Measurements from ENCODE around the gene COQ10A. TPM values are rescaled to one million over a fixed set of nuclear protein-coding genes. Genes with fewer than 3 reads are reported as not detected.

The COQ10A gene
- polyA plus RNA-seq, 3 donors = 1.7 to 13.5 (median 2.0) TPM

- Histone ChIP-seq H3K79me2 (ENCODE audit: insufficient read depth, low read length) (peaks cover 13% of the 10 kb centered on the region), H3K36me3 (replicated peaks in 1 of 2; ENCODE audit: control insufficient read depth in 1 of 2, insufficient read depth in 2 of 2, low read length in 2 of 2) (peaks cover 14 to 34% of the 10 kb centered on the region in 2 donors), H3K9ac (ENCODE audit: insufficient read depth, low read length, poor library complexity, severe bottlenecking) (no peak overlapping the region), H3K27me3 (ENCODE audit: control insufficient read depth in 2 of 2, insufficient read depth in 2 of 2, low read length in 2 of 2) (no peaks in the 10 kb centered on the region), H3K9me3 (replicated peaks in 1 of 2; ENCODE audit: control insufficient read depth in 1 of 2, insufficient read depth in 1 of 2, low read length in 2 of 2) (no peaks in the 10 kb centered on the region), H3K4me1 (ENCODE audit: control insufficient read depth in 1 of 2, insufficient read depth in 2 of 2, low read length in 2 of 2) (peaks cover 19 to 34% of the 10 kb centered on the region in 2 donors), H3K4me3 (replicated peaks in 1 of 3; ENCODE audit: low read depth in 2 of 3, low read length in 3 of 3) (no peak overlapping the region), H4K20me1 (ENCODE audit: insufficient read depth, low read length) (no peaks in the 10 kb centered on the region), H3K4me2 (replicated peaks; ENCODE audit: extremely low read depth, low read length, poor library complexity, severe bottlenecking) (no peak overlapping the region), H2AFZ (ENCODE audit: insufficient read depth, low read depth, low read length, poor library complexity, severe bottlenecking) (no peak overlapping the region), H3K27ac (ENCODE audit: low read depth in 1 of 2, low read length in 2 of 2) (no peak overlapping the region)
- H3K27ac Mint-ChIP-seq = peak overlapping the region in 4 of 7 donors; percentile 8 to 40 (median 26)
- TF ChIP-seq CTCF (IDR thresholded peaks at IDR 0.05) = no peak
- H3K9me3 Mint-ChIP-seq = peaks cover 0 to 1% (median 0%) of the 10 kb centered on the region in 7 donors
- H3K4me3 Mint-ChIP-seq = no peak overlapping the region
- peaks cover 25 to 38% of the 10 kb centered on the region in 2 donors for H3K36me3 Mint-ChIP-seq
- no peaks in the 10 kb centered on the region for H3K27me3 Mint-ChIP-seq (ENCODE audit: low read depth in 3 of 3)
- peaks cover 25% of the 10 kb centered on the region for H3K4me1 Mint-ChIP-seq
- intact Hi-C loops (cut with micrococcal nuclease) = loop anchor here (2.0 to 5.0 kb wide), 2 partner anchors 15 to 45 kb away; partner anchors contain the start of genes APOF (in 2 of the 2), STAT2 (in 2 of the 2) and PAN2 (in 1 of the 2)
- DNase-seq = no peak
- 100% methylated on average over 2 of the region's 3 CpGs for WGBS (ENCODE audit: insufficient coverage)
These were observed 50.9 kb downstream of the COQ10A start for GRCh38 chr12:56317675-56318074.

Other genes with a start within 250 kb of the COQ10A start
- gene IKZF4, start 245.9 kb upstream of the COQ10A start, polyA plus RNA-seq = 1 to 10 TPM in 2 of 3 donors, under 1 TPM in 1; 0.09 to 4.9 (median 1.3) TPM
- gene RPS26, start 225.0 kb upstream of the COQ10A start, polyA plus RNA-seq = 100 to 1,000 TPM; 238 to 363 (median 286) TPM
- gene ERBB3, start 186.8 kb upstream of the COQ10A start, polyA plus RNA-seq = under 1 TPM in 1 of 3 donors, not detected in 2; 0.01 TPM
- 10 to 100 TPM; 83.0 to 84.2 (median 83.0) TPM for gene PA2G4, start 162.4 kb upstream of the COQ10A start, polyA plus RNA-seq
- gene RPL41, start 150.3 kb upstream of the COQ10A start, polyA plus RNA-seq = 1,000 to 10,000 TPM; 2,986 to 5,048 (median 3,308) TPM
- 1 to 10 TPM; 1.7 to 3.1 (median 1.8) TPM for gene ZC3H10, start 148.7 kb upstream of the COQ10A start, polyA plus RNA-seq
- gene ESYT1, start 138.7 kb upstream of the COQ10A start, polyA plus RNA-seq = 10 to 100 TPM; 74.2 to 81.1 (median 74.6) TPM
- 1 to 10 TPM; 2.7 to 4.3 (median 4.1) TPM for gene MYL6B, start 114.4 kb upstream of the COQ10A start, polyA plus RNA-seq
- gene MYL6, start 108.6 kb upstream of the COQ10A start, polyA plus RNA-seq = 1,000 to 10,000 TPM; 1,962 to 3,939 (median 3,189) TPM
- 10 to 100 TPM; 22.2 to 63.7 (median 43.5) TPM for gene SMARCC2, start 77.5 kb upstream of the COQ10A start, polyA plus RNA-seq
- gene RNF41, start 45.0 kb upstream of the COQ10A start, polyA plus RNA-seq = 10 to 100 TPM; 35.8 to 82.0 (median 45.7) TPM
- 10 to 100 TPM in 1 of 3 donors, 1 to 10 TPM in 2; 2.7 to 10.1 (median 3.2) TPM for gene NABP2, start 42.6 kb upstream of the COQ10A start, polyA plus RNA-seq
- under 1 TPM in 2 of 3 donors, not detected in 1; 0.21 to 0.25 TPM for gene SLC39A5, start 36.9 kb upstream of the COQ10A start, polyA plus RNA-seq
- 10 to 100 TPM in 1 of 3 donors, 1 to 10 TPM in 2; 1.5 to 12.4 (median 2.4) TPM for gene ANKRD52, start 8.6 kb upstream of the COQ10A start, polyA plus RNA-seq
- 100 to 1,000 TPM in 1 of 3 donors, 10 to 100 TPM in 2; 55.7 to 156 (median 86.1) TPM for gene CS, start 33.4 kb downstream of the COQ10A start, polyA plus RNA-seq
- gene CNPY2, start 49.0 kb downstream of the COQ10A start, polyA plus RNA-seq = 100 to 1,000 TPM in 2 of 3 donors, 10 to 100 TPM in 1; 50.4 to 122 (median 121) TPM
- gene PAN2, start 67.1 kb downstream of the COQ10A start, polyA plus RNA-seq = 100 to 1,000 TPM in 1 of 3 donors, 10 to 100 TPM in 1, 1 to 10 TPM in 1; 8.8 to 120 (median 16.0) TPM
- 1 to 10 TPM; 1.0 to 4.8 (median 1.6) TPM for gene IL23A, start 71.9 kb downstream of the COQ10A start, polyA plus RNA-seq
- 100 to 1,000 TPM; 109 to 251 (median 142) TPM for gene STAT2, start 93.2 kb downstream of the COQ10A start, polyA plus RNA-seq
- not detected for gene APOF, start 95.9 kb downstream of the COQ10A start, polyA plus RNA-seq
- gene TIMELESS, start 182.5 kb downstream of the COQ10A start, polyA plus RNA-seq = 1 to 10 TPM; 1.5 to 2.3 (median 1.5) TPM
- gene MIP, start 187.7 kb downstream of the COQ10A start, polyA plus RNA-seq = not detected
- gene SPRYD4, start 201.6 kb downstream of the COQ10A start, polyA plus RNA-seq = 1 to 10 TPM; 1.3 to 2.1 (median 1.4) TPM
- gene GLS2, start 221.2 kb downstream of the COQ10A start, polyA plus RNA-seq = under 1 TPM in 1 of 3 donors, not detected in 2; 0.04 TPM